Nephron progenitor cell (in vitro differentiated cells): Measurements from ENCODE around the gene RFX1.
"Not testable (repeated sequence)": the region's sequence is repeated elsewhere in the genome, so short reads cannot be mapped to it uniquely, and the experiment has no call there.

Experiments
- DNase-seq: peaks from one replicate; pipeline ENCODE4 v3.0.0; 2021
- H3K27ac Mint-ChIP-seq: 2 replicates; pipeline ENCODE4 v1.8.0; 2021; ENCODE audit warnings: mild to moderate bottlenecking, moderate library complexity, mixed read lengths
- H3K27me3 Mint-ChIP-seq: 2 replicates; pipeline ENCODE4 v1.8.0; 2021; ENCODE audit warnings: mild to moderate bottlenecking, low read depth, mixed read lengths; ENCODE audit not compliant: poor library complexity
- H3K36me3 Mint-ChIP-seq: 2 replicates; pipeline ENCODE4 v1.8.0; 2021; ENCODE audit warnings: low read depth, mixed read lengths
- H3K4me1 Mint-ChIP-seq: 2 replicates; pipeline ENCODE4 v1.8.0; 2021; ENCODE audit warnings: mixed read lengths
- H3K4me3 Mint-ChIP-seq: 2 replicates; pipeline ENCODE4 v1.8.0; 2021; ENCODE audit warnings: mild to moderate bottlenecking, moderate library complexity, mixed read lengths
- H3K9me3 Mint-ChIP-seq: 2 replicates; pipeline ENCODE4 v1.8.0; 2021; ENCODE audit warnings: mild to moderate bottlenecking, moderate library complexity, mixed read lengths
- CTCF ChIP-seq: fragments of 200-600 bp; sonication (generic); IDR thresholded peaks from 2 replicates; pipeline ENCODE4 v1.5.0; 2021; ENCODE audit warnings: antibody characterized with exemption

The RFX1 gene

GRCh38 chr19:14021474-14021873, 15.4 kb upstream of the RFX1 start:
- H3K27me3 Mint-ChIP-seq, result peaks cover 5% of the 10 kb centered on the region
- H3K36me3 Mint-ChIP-seq, result no peaks in the 10 kb centered on the region
- H3K4me1 Mint-ChIP-seq, result peaks cover 17% of the 10 kb centered on the region
- H3K27ac Mint-ChIP-seq, result peak overlapping the region; percentile 71
- DNase-seq, result peak; percentile 31
- no peaks in the 10 kb centered on the region for H3K9me3 Mint-ChIP-seq
- TF ChIP-seq CTCF, result no peak
- H3K4me3 Mint-ChIP-seq, result no peak overlapping the region

GRCh38 chr19:14019739-14020138, 13.6 kb upstream of the RFX1 start:
- H3K27me3 Mint-ChIP-seq, H3K36me3 Mint-ChIP-seq, H3K4me3 Mint-ChIP-seq, H3K27ac Mint-ChIP-seq, DNase-seq, H3K9me3 Mint-ChIP-seq: not testable (repeated sequence)
- peaks cover 17% of the 10 kb centered on the region for H3K4me1 Mint-ChIP-seq

- peaks cover 5% of the 10 kb centered on the region for H3K27me3 Mint-ChIP-seq
- peaks cover 17% of the 10 kb centered on the region for H3K4me1 Mint-ChIP-seq
- no peaks in the 10 kb centered on the region for H3K36me3 Mint-ChIP-seq
- H3K9me3 Mint-ChIP-seq, result no peaks in the 10 kb centered on the region
- no peak for DNase-seq
- H3K27ac Mint-ChIP-seq, result no peak overlapping the region
- TF ChIP-seq CTCF, result no peak
- no peak overlapping the region for H3K4me3 Mint-ChIP-seq
Observed at GRCh38 chr19:14019100-14019499, 13.0 kb upstream of the RFX1 start.

GRCh38 chr19:14015524-14016035, 9.5 kb upstream of the RFX1 start:
- H3K4me3 Mint-ChIP-seq, result no peak overlapping the region
- TF ChIP-seq CTCF, result no peak
- peaks cover 3% of the 10 kb centered on the region for H3K27me3 Mint-ChIP-seq
- no peaks in the 10 kb centered on the region for H3K4me1 Mint-ChIP-seq
- DNase-seq, result no peak
- H3K9me3 Mint-ChIP-seq, result peaks cover 9% of the 10 kb centered on the region
- no peaks in the 10 kb centered on the region for H3K36me3 Mint-ChIP-seq
- no peak overlapping the region for H3K27ac Mint-ChIP-seq

GRCh38 chr19:14012378-14012915, 6.3 kb upstream of the RFX1 start:
- no peak overlapping the region for H3K4me3 Mint-ChIP-seq
- H3K36me3 Mint-ChIP-seq, result no peaks in the 10 kb centered on the region
- no peak for TF ChIP-seq CTCF
- peaks cover 9% of the 10 kb centered on the region for H3K9me3 Mint-ChIP-seq
- H3K4me1 Mint-ChIP-seq, result peaks cover 6% of the 10 kb centered on the region
- no peak overlapping the region for H3K27ac Mint-ChIP-seq
- peaks cover 3% of the 10 kb centered on the region for H3K27me3 Mint-ChIP-seq
- no peak for DNase-seq

- Mint-ChIP-seq H3K4me1 (peaks cover 34% of the 10 kb centered on the region), H3K27ac (peak overlapping the region; percentile 100), H3K4me3 (peak overlapping the region; percentile 94), H3K36me3 (no peaks in the 10 kb centered on the region), H3K27me3 (no peaks in the 10 kb centered on the region), H3K9me3 (no peaks in the 10 kb centered on the region)
- peak; percentile 90 for DNase-seq
- TF ChIP-seq CTCF, result no peak
Observed at GRCh38 chr19:14006766-14007562, 844 bp upstream of the RFX1 start.
